ENCODE results near the gene OIP5. TPM values are rescaled to one million over a fixed set of nuclear protein-coding genes. Genes with fewer than 3 reads are reported as not detected.
A peak's percentile ranks its signal among the peaks of the same experiment; 100 is the strongest.
"Not testable (repeated sequence)": the region's sequence is repeated elsewhere in the genome, so short reads cannot be mapped to it uniquely, and the experiment has no call there.

The OIP5 gene
- 0.38 TPM for total RNA-seq

GRCh38 chr15:41332194-41333025, at the start of gene OIP5, which contains the start of gene NUSAP1:
Gene OIP5 (minus strand): TSS chr15:41332591. CDS start chr15:41332561, 30 bp downstream.
Gene NUSAP1 (plus strand): TSS chr15:41332881. CDS start chr15:41332958, 77 bp downstream.
- ATAC-seq = peak; percentile 97
- DNase-seq (ENCODE audit: low spot score) = peak; percentile 98

DNA sequence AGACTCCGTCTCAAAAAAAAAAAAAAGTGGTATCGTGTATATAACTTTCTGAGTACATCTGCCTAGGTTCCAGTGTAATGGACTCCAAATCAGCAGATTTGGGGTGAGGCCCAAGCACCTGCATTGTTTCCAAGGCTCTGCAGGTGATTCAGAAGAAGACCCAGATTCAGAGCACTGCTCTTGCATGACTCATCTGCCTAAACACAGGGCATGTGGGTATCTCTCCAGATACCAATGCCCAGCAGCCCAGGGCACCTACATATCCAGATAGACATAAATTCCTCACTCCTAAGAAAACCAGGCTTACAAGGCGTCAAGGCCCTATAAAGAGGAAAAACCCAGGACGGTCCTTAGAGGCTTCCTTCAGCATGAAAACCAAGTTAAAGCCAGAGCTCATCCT, 45.6 kb upstream of the OIP5 start:
- DNase-seq (ENCODE audit: low spot score) (no peak), ATAC-seq (no peak)

GRCh38 chr15:41367418-41367817, 35.0 kb upstream of the OIP5 start:
- DNase-seq (ENCODE audit: low spot score) = no peak
- no peak for ATAC-seq

DNA sequence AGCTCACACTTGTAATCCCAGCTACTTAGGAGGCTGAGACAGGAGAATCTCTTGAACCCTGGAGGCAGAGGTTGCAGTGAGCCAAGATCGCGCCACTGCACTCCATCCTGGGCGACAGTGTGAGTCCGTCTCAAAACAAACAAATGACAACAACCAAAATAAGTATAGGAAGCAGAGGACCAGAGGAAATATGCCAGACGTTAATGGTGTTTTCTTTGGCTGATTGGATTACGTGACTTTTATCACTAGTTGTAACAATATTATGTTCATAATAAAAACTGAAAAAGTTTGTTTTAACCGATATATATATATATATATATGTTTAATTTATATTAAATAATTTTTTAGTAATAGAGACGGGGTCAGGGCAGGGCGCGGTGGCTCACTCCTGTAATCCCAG, 22.0 kb upstream of the OIP5 start:
- ATAC-seq (no peak), DNase-seq (ENCODE audit: low spot score) (no peak)

DNA sequence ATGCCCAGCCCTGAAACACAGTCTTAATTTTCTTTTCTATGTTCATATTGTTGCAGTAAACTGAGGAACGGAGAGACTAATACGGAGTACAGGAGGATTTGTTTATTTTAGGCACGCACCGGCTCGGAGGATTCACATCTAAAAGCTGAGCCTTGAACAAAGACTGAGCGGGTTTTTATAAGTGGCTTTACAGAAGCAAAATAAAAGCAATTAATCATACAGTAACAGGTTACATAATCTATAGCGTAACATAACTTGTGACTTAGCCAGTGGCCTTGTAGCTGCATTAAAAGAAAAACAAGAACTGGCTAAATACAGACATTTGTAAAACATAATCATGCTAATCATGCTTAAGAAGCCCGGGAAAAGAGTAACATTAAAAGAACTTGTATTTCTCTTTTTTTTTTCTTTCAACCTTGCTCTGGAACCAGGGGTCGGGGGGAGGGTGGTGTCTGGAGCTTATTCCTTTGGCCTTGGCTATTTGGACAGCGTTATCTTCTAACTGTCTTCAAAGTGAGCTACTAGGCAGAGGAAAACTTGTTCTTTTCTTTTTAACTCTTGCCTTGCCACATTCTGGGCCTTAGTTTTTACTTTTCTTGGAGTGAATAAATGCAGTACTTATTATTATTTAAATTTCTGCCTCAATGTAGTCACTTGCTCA, 17.8 kb upstream of the OIP5 start:
- no peak for ATAC-seq
- DNase-seq (ENCODE audit: low spot score) = no peak

DNA sequence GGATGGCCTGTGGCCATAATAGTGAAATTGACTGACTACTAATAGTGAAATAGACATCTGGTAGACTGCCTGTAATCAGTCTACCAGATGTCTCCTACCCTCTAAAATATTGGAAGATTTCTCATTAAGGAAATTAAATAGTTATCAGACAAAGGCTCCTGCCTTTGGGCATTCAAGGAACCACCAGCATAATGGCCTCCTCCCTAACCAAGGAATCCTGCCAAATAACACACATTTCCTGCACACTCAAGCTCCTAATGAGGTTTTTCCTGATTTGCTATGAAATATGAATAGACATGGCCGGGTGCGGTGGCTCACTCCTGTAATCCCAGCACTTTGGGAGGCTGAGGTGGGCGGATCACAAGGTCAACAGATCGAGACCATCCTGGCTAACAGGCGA, 14.8 kb upstream of the OIP5 start:
- ATAC-seq = no peak

DNA sequence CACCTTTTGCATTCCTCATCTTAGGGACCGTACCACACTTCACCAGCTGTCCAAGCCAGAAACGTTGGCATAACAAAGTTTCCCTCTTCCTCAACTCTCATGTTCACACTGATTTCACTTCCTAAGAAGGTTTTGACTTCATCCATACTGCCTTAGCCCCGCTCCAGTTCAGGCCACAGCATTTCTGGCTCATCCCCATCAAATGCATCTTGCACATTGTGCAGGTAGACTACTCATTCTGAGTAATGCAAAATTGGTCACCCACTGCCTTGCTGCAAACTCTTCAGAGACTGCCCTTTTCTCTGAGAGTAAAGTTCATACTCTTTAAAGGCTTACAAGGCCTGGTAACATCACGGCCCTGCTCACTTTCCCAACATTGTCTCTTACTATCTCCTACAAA, 9.1 kb upstream of the OIP5 start:
- ATAC-seq = no peak
- no peak for DNase-seq (ENCODE audit: low spot score)

More for the DNA sequence above, 14.8 kb upstream of the OIP5 start:
- DNase-seq (ENCODE audit: low spot score) = no peak

GRCh38 chr15:41340189-41340695, 7.9 kb upstream of the OIP5 start:
- DNase-seq (ENCODE audit: low spot score) (no peak), ATAC-seq (no peak)

- no peak for ATAC-seq
- no peak for DNase-seq (ENCODE audit: low spot score)
Observed at GRCh38 chr15:41337631-41338522, 5.5 kb upstream of the OIP5 start.

DNA sequence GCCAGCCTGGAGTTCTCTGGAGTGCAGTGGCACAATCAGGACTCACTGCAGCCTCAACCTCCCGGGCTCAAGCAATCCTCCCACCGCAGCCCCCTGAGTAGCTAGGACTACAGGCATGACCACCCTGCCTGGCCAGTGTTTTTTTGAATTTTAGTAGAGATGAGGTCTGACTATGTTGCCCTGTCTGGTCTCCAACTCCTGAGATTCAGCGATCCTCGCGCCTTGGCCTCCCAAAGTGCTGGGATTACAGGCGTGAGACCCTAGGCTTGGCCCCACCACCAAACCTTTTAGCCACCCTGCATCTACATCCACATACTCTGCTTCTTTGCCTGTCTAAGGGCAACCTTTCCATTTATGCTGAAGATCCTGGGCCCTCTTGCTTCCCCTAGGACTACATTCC, 4.7 kb upstream of the OIP5 start:
- no peak for ATAC-seq

DNA sequence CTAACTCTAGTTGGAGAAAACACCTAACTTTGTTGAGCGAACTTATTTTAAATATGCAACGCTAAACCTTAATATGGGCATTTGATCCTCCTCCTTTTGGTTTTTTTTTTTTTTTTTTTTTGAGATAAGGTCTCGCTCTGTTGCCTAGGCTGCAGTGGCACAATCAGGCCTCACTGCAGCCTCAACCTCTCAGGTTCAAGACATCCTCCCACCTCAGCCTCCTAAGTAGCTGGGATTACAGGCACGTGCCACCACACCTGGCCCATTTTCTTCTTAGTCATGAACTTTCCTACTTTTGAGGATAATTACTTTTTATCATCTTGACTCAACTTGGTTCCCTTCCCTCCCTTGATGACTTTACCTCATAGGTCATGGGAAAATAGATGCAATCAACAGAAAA, 4.2 kb upstream of the OIP5 start:
- no peak for DNase-seq (ENCODE audit: low spot score)
- no peak for ATAC-seq

More for the DNA sequence above, 4.7 kb upstream of the OIP5 start:
- DNase-seq (ENCODE audit: low spot score) = no peak

DNA sequence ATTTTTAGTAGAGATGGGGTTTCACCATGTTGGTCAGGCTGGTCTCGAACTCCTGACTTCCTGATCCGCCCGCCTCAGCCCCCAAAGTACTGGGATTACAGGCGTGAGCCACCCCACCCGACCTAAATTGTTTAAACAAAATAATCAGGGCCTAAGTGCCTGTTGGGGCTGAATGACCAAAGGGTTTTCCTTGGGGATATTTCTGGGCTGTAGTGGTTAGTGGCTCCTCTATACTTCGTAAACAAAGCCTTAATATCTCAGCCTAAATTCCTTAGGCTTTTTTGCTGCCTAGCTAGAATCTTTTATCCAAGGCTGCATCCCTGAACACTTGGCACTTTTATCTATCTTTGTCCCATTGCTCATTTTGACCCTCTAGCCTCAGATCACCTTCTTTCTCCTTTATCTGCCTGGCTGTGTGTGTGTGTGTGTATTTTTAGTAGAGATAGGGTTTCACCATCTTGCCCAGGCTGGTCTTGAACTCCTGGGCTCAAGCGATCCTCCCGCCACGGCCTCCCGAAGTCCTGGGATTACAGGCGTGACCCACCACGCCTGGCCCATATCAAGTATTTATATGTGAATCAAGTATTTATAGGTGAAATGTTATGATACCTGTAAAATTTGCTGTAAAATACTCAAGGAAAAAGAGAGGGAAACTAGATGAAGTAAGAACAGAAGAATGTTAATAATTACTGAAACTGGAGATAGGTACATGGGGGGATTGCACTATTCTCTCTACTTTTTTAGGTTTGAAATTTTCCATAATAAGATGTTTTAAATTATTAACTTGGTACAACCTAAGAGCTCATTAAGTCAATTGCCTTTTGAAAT, 2.1 kb upstream of the OIP5 start:
- DNase-seq (ENCODE audit: low spot score) = no peak
- no peak for ATAC-seq

DNA sequence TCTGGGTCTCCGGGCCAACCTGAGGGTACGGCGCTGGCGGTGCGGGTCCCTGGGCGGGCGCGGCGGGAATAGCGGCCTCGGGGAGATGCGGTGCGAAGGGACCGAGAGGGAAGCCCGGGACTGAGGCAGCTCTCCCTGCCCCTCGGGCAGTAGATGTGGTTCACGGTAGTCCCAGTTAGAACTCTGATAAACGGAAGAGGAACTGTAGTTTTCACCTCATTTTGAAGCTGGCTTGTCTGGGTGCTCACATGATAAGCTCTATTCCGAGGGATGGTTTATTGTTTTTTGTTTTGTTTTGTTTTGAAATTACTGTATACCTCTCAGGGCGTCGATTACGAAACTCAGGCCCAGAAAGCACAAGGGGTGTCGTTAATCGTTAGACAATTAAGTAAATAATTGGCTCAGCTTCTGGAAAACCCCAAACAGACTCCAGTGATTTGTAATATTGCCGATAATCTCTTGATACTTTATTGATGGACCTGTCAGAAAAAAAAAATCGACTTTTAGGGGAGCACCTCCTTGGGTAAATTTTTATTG, 703 bp upstream of the OIP5 start:
- ATAC-seq = peak; percentile 27
- DNase-seq (ENCODE audit: low spot score) = no peak

GRCh38 chr15:41331833-41332193, 578 bp downstream of the OIP5 start:
- DNase-seq (ENCODE audit: low spot score) (no peak), ATAC-seq (peak; percentile 78)

DNA sequence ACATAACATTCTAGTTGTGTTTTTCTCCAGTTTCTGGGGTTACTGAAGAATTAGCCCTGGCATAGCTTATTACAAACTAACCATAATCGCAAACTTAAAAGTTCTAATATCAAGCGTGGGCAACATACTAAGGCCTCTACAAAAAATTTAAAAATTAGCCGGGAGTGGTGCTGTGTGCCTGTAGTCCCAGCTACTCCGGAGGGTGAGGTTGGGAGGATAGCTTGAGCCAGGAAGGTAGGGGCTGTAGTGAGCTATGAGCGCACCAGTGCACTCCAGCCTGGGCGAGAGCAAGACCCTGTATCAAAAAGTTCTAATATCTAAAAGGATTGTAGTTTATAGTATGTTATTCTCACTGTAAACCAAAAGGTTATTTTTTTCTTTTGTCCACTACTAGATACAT, 1.1 kb downstream of the OIP5 start:
- no peak for ATAC-seq

GRCh38 chr15:41323611-41324010, 8.8 kb downstream of the OIP5 start:
- DNase-seq (ENCODE audit: low spot score) (no peak), ATAC-seq (no peak)

More for the DNA sequence above, 1.1 kb downstream of the OIP5 start:
- no peak for DNase-seq (ENCODE audit: low spot score)

- peak; percentile 40 for DNase-seq (ENCODE audit: low spot score)
- not testable (repeated sequence) for ATAC-seq
Observed at GRCh38 chr15:41320805-41321330, 11.5 kb downstream of the OIP5 start.

- ATAC-seq (no peak), DNase-seq (ENCODE audit: low spot score) (no peak)
Observed at GRCh38 chr15:41309226-41309905, 23.0 kb downstream of the OIP5 start.

DNA sequence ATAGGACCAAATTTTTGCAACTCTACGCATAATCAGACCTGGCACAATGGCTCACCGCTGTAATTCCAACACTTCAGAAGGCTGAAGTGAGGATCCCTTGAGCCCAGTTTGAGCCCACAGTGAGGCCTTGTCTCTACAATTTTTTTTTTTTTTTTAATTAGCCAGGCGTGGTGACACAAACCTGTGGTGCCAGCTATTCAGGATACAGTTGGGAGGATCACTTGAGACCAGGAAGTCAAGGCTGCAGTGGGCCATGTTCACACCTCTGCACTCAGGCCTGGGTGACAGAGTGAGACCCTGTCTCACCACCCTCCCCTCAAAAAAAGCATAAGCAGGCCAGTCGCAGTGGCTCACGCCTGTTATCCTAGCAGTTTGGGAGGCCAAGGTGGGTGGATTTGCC, 24.7 kb downstream of the OIP5 start:
- DNase-seq (ENCODE audit: low spot score) (no peak), ATAC-seq (no peak)

Data from left lobe of liver (tissue), 2 donors.